IPS DF 4.7 (cell line): ENCODE data around the gene KRTAP5-6.
"Not testable (repeated sequence)": the region's sequence is repeated elsewhere in the genome, so short reads cannot be mapped to it uniquely, and the experiment has no call there.

Experiments used
- DNase-seq: peaks from one replicate; pipeline ENCODE4 v3.0.0-alpha.2; 2013; ENCODE audit warnings: low spot score; ENCODE audit errors: extremely low read depth

The KRTAP5-6 gene

GRCh38 chr11:1683216-1683615 lies 13.8 kb upstream of the KRTAP5-6 start:
- not testable (repeated sequence) for DNase-seq

GRCh38 chr11:1683904-1684572 lies 13.0 kb upstream of the KRTAP5-6 start:
- DNase-seq, result not testable (repeated sequence)

DNA sequence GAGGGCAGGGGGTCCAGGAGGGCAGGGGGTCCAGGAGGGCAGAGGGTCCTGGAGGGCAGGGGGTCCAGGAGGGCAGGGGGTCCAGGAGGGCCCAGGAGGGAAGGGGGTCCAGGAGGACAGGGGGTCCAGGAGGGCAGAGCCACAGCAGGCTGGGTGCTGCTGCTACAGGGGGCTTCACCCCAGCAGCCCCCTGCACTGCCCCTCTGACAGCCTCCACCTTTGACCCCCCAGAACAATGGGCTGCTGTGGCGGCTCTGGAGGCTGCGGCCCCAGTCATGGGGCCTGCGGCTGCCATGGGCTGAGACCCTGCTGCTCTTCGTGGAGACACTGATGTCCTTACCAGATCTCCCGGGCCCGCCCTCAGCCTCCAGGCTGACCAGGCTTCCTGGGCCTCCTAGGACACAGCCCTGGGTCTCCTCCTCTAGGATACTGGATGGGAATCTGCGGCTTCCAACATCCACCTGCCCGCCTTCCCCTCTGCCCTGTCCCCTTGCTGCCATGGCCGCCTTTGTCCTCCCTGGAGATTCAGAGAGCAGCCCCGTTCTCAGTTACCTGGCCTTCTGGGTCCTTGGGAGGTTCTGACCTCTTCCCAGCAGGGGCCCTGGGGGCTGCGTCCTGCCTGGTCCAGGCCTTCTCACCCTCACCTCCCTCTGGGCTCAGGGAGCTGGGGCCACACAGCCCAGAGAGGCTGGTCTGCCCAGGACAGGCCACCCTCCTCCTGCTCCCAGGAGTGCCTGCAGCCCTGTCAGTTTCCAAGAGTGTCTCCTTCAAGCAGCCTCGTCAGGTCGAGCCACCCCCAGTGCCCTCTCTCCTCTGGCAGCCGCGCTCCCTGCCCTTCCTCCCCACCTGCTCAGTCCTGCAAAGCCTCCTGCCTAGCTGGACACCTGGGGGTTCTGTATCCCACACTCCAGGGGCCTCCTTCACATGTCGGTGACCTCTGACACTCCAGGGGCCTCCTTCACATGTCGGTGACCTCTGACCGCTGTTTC lies 11.8 kb upstream of the KRTAP5-6 start:
- DNase-seq, result not testable (repeated sequence)

DNA sequence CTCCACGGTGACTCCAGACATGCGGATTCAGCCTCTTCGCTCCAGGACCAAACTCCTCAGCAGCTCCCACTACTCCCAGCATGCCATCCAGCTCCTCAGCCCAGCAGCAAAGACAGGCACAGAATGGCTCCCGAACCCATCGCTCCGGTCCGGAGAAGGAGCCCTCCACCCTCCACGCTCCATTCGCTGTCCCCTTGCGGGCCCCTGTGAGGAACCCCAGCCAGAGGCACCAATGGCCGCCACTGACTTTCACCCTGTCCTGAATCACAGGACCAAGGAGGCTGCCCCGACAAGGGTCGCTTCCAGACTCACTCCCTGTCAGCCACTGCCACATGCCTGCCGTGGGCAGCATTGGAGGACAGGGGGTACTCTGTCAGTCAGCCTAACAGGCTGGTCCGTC lies 10.8 kb upstream of the KRTAP5-6 start:
- DNase-seq, result not testable (repeated sequence)

DNA sequence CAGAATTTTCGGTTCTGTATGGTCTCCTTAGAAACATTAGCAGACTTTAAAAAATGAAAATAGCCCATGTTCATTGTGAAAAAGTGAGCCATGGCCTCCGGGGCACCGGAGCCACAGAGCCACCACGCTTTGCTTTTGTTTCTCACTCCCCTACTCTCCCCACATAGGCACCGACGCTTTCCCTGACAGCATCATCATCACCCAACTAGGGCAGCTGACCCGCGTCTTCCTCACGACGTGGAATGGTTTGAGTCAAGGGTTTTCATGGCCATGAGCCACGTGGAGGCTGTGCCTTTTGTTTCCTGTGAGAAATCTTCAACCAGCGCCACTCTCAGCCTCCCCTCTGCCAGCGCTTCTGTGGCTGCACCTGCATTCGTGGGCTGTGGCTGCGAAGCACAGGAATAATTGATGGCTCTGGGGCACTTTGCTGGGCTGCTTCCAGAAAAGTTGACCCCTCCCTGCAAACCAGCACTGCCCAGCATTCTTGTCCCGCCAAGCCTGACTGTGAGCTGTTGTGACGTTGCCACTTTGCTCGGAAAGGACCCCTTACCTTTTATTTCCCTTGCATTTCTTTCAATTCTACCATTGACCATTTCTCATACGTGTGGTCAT lies 8.6 kb upstream of the KRTAP5-6 start:
- DNase-seq, result not testable (repeated sequence)

- not testable (repeated sequence) for DNase-seq
These were observed 7.5 kb upstream of the KRTAP5-6 start for GRCh38 chr11:1689250-1690166.

DNA sequence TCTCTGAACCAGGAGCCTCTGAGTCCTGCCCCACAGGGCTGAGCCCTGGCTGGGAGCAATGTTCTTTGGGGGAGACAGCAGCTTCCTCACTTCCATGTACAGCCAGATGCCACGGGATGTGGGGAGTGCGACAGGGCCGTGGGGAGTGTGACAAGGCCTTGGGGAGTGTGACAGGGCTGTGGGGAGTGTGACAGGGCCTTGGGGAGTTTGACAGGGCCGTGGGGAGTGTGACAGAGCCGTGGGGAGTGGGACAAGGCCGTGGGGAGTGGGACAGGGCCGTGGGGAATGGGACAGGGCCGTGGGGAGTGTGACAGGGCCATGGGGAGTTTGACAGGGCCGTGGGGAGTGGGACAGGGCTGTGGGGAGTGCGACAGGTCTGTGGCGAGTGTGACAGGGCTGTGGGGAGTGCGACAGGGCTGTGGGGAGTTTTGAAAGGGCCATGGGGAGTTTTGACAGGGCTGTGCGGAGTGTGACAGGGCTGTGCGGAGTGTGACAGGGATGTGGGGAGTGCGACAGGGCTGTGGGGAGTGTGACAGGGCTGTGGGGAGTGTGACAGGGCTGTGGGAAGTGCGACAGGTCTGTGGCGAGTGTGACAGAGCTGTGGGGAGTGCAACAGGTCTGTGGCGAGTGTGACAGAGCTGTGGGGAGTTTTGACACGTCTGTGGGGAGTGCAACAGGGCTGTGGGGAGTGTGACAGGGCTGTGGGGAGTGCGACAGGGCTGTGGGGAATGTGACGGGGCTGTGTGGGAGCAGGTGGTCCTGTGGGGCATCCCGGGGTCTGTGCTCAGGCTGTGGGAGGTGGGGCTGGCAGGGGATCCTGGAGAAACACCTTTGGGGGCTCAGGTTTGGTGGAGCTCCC lies 6.6 kb upstream of the KRTAP5-6 start:
- no peak for DNase-seq

DNA sequence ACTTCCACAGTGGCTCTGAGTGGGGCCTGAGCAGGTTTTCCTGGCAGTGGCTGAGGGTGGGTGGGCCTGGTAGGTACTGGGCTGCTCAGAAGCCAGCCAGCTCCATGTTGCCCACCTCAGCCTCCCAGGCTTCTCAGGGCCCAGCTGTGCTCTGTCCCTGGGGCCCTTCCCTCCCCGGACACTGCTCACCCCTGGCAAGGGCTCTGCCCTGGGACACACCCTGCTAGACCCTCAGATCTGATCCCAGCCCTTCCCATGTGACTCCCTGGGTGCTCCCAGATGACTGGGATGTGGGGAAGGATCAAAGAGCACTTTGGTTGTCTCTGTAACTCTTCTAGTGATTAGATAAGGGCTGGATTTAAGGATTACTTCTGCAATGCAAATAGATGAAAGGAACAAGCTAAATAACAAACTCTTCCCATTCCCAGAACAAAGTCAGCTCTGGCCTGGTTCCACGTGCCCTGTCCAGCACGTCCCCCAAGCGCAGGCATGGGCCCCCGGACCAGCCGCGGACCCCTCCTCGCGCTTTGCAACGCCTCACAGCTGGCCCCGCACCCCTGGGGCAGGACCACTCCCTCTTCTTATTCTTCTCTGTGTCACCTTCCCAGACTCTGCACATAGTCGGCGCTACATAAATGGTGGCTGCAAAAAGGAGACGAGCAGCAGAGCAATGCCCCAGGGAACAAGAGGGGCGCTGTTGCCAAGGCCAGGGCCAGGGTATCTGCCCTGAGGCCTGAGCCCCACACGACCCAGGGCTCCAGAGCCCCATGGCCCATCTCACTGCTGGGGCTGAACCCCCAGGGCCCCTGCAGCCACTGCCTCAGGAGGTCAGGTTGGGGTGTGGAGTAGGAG lies 5.7 kb upstream of the KRTAP5-6 start:
- no peak for DNase-seq

DNA sequence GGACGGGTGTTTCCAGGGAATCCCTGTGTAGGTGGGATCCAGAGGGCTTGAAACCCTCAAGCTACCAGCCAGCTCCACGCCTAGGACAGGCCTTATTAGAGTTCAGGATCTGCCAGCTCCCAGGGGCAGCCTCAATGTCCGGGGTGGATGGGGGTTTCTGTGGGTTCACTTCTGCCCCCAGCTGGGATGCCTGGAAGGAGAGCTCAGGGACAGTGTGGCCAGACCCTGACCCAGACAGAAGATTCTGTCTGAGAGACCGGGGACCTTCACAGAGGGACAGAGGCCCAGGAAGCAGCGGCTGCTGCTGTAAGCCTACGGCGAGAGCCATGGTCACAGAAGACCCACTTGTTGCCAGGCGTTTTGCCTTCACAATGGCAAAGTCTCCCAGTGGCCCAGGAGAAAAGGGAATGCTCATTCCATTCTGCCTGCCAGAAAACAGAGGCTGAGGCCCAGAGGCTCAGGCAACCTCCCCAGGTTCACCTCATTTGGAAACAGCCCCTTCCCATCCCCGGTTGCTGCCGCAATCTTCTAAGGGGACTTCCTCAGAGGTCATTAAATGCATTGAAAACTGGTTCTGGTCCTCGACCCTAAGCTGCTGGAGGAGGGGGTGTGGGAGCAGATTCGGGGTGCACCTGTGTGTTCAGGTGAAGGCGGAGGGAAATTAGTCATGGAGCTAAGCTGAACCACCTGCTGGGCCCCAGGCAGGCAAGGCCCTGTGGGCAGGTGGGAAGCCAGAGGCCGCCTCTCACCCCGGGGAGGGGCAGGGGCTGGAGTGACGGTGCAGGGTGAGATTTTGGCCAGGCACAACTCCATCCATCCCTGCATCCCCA lies 4.9 kb upstream of the KRTAP5-6 start:
- DNase-seq, result no peak

- no peak for DNase-seq
These were observed 4.2 kb upstream of the KRTAP5-6 start for GRCh38 chr11:1692708-1693326.

DNA sequence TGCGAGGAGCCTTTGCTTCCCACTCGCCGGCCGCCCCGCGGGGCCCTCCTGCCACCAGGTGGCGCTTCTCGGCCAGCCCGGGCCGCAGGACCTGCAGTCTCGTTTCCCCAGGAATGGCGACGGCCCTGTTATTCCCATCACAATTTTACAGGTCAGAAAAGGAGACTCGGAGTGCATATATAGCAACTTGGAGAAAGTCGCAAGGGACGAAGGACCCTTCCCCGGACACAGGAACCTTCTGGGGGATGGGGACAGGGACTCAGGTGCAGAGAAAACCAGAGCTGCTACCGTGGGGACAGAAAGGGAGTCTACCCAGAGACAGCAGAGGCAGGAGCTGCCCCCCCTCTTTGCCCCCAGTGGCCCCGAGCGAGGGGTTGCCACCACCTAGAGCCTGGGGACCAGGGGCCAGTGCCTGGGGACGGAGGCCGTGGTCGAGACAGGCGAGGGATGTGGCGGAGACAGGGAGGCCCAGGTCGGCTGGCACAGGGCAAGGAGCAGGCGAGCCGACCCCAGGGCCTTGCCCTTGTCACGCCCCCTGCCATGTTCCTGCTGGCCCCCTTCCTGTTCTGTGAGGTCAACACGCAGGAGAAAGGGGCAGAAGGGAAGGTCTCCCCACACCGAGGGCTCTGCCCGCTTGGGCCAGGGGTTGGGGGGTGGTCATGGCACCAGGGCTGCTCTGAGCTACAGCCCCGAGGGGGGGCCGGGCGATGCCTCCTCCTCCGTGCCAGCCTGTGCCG lies 3.5 kb upstream of the KRTAP5-6 start:
- no peak for DNase-seq

DNA sequence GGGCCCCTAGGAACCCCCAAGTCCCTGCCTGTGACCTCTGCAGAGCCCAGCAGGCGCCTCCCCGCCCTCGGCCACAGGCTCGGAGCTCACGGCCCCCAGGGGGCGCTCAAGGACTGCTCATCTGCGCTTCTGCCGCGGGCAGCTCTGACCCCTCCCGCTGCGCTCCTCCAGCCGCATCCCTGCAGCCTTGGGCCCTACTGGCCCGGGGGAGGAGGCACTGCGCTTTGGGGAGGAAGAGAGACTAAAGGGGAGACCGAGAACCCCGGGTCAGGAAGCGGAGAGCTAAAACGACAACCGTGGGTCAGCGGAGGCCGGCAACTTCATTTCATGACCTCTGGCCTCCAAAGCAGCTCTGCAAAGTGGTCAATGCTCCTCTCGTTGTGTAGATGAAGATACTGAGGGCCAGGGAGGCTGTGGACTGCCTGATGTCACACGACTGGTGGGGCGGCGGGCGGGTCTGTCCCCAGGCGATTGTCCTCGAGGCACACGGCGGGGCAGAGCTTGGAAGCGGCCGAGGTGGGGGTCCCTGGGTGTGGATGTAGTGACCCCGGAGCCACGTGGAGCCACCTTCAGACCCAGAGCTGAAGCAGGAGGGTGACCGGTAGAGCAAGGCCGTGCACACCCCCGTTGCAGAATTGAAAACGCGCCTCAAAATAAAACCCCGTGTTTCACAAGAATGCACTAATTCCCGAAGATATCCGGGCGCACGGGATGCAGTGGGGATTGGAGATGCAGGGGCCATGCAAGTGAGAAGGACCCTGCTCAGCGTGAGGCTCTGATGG lies 2.7 kb upstream of the KRTAP5-6 start:
- DNase-seq, result peak; percentile 71

GRCh38 chr11:1694846-1695547 lies 2.0 kb upstream of the KRTAP5-6 start:
- DNase-seq, result no peak

GRCh38 chr11:1695548-1696108 lies 1.4 kb upstream of the KRTAP5-6 start:
- no peak for DNase-seq

GRCh38 chr11:1699771-1700170 lies 2.8 kb downstream of the KRTAP5-6 start:
- DNase-seq, result no peak
